ENCODE data around the gene GCAT. TPM values are rescaled to one million over a fixed set of nuclear protein-coding genes. Genes with fewer than 3 reads are reported as not detected.

GCAT gene
- total RNA-seq, 2 experiments from 2014 or later = 13.2 to 14.1 TPM

GRCh38 chr22:37806409-37807333 is 1.1 kb upstream of the GCAT start:
- H3K9me3 Mint-ChIP-seq = no peaks in the 10 kb centered on the region
- H3K27me3 Mint-ChIP-seq = peaks cover 44% of the 10 kb centered on the region
- ChIA-PET CTCF (interaction anchor here (0.9 to 4.3 kb wide), 4 partner anchors 10 to 200 kb away, joined by 3 to 49 read pairs (median 6); no protein-coding TSS in a partner anchor), POLR2A (interaction anchor here (0.9 to 2.5 kb wide), 6 partner anchors 12 to 198 kb away, joined by 3 to 11 read pairs (median 4); partner anchors contain the start of genes ANKRD54, GALR3 and GGA1)
- peak overlapping the region; percentile 48 for H3K27ac Mint-ChIP-seq
- H3K4me1 Mint-ChIP-seq = peaks cover 46% of the 10 kb centered on the region
- peak overlapping the region; percentile 78 for H3K4me3 Mint-ChIP-seq
- DNase-seq = no peak
- H3K36me3 Mint-ChIP-seq (ENCODE audit: low read depth) = peaks cover 4% of the 10 kb centered on the region

GRCh38 chr22:37808294-37808657 is 542 bp downstream of the GCAT start:
- Mint-ChIP-seq H3K9me3 (no peaks in the 10 kb centered on the region), H3K36me3 (ENCODE audit: low read depth) (peaks cover 4% of the 10 kb centered on the region), H3K27ac (no peak overlapping the region), H3K27me3 (peaks cover 34% of the 10 kb centered on the region), H3K4me3 (peak overlapping the region; percentile 78), H3K4me1 (peaks cover 37% of the 10 kb centered on the region)
- ChIA-PET CTCF (interaction anchor here (1.0 to 4.3 kb wide), 5 partner anchors 11 to 201 kb away, joined by 3 to 49 read pairs (median 6); partner anchors contain the start of gene NOL12), POLR2A (interaction anchor here (0.7 to 2.6 kb wide), 9 partner anchors 8 to 181 kb away, joined by 3 to 11 read pairs (median 4); partner anchors contain the start of genes ANKRD54 and GALR3)
- no peak for DNase-seq

- Mint-ChIP-seq H3K27ac (no peak overlapping the region), H3K9me3 (no peaks in the 10 kb centered on the region), H3K4me3 (no peak overlapping the region), H3K27me3 (peaks cover 24% of the 10 kb centered on the region), H3K36me3 (ENCODE audit: low read depth) (peaks cover 4% of the 10 kb centered on the region), H3K4me1 (peaks cover 30% of the 10 kb centered on the region)
- ChIA-PET CTCF (interaction anchor here (2.0 to 4.3 kb wide), 2 partner anchors 9 to 54 kb away, joined by 7 to 49 read pairs; no protein-coding TSS in a partner anchor), POLR2A (interaction anchor here (1.1 to 2.6 kb wide), 2 partner anchors 8 to 15 kb away, joined by 3 to 11 read pairs; no protein-coding TSS in a partner anchor)
- DNase-seq = no peak
Measured at GRCh38 chr22:37809672-37810333, 2.1 kb downstream of the GCAT start.

- H3K36me3 Mint-ChIP-seq (ENCODE audit: low read depth) = no peaks in the 10 kb centered on the region
- peaks cover 8% of the 10 kb centered on the region for H3K27me3 Mint-ChIP-seq
- ChIA-PET CTCF (no interaction called here), POLR2A (no interaction called here)
- H3K9me3 Mint-ChIP-seq = no peaks in the 10 kb centered on the region
- H3K27ac Mint-ChIP-seq = no peak overlapping the region
- no peak overlapping the region for H3K4me3 Mint-ChIP-seq
- DNase-seq = no peak
- H3K4me1 Mint-ChIP-seq = peaks cover 15% of the 10 kb centered on the region
Measured at GRCh38 chr22:37811867-37812266, 4.1 kb downstream of the GCAT start.

- H3K4me3 Mint-ChIP-seq = no peak overlapping the region
- ChIA-PET CTCF (no interaction called here), POLR2A (no interaction called here)
- peaks cover 2% of the 10 kb centered on the region for H3K27me3 Mint-ChIP-seq
- H3K9me3 Mint-ChIP-seq = no peaks in the 10 kb centered on the region
- peaks cover 12% of the 10 kb centered on the region for H3K4me1 Mint-ChIP-seq
- peaks cover 4% of the 10 kb centered on the region for H3K36me3 Mint-ChIP-seq (ENCODE audit: low read depth)
- no peak for DNase-seq
- H3K27ac Mint-ChIP-seq = no peak overlapping the region
Measured at GRCh38 chr22:37812869-37813678, 5.3 kb downstream of the GCAT start.

GRCh38 chr22:37815593-37815992 is 7.9 kb downstream of the GCAT start:
- peaks cover 15% of the 10 kb centered on the region for H3K27me3 Mint-ChIP-seq
- no peak for DNase-seq
- ChIA-PET CTCF (interaction anchor here (6.4 kb wide), 1 partner anchor 45 kb away, joined by 141 read pairs; no protein-coding TSS in a partner anchor), POLR2A (no interaction called here)
- H3K9me3 Mint-ChIP-seq = no peaks in the 10 kb centered on the region
- H3K4me1 Mint-ChIP-seq = peaks cover 12% of the 10 kb centered on the region
- H3K27ac Mint-ChIP-seq = no peak overlapping the region
- peaks cover 4% of the 10 kb centered on the region for H3K36me3 Mint-ChIP-seq (ENCODE audit: low read depth)
- H3K4me3 Mint-ChIP-seq = no peak overlapping the region

- ChIA-PET CTCF (interaction anchor here (1.0 to 6.4 kb wide), 12 partner anchors 8 to 176 kb away, joined by 3 to 141 read pairs (median 6); partner anchors contain the start of genes ANKRD54, C22orf23, EIF3L and GCAT), POLR2A (interaction anchor here (1.2 to 1.6 kb wide), 3 partner anchors 7 to 12 kb away, joined by 3 to 5 read pairs (median 4); a partner anchor contains a TSS)
- Mint-ChIP-seq H3K9me3 (no peaks in the 10 kb centered on the region), H3K27me3 (peaks cover 17% of the 10 kb centered on the region), H3K36me3 (ENCODE audit: low read depth) (peaks cover 4% of the 10 kb centered on the region), H3K27ac (no peak overlapping the region), H3K4me3 (no peak overlapping the region), H3K4me1 (peaks cover 12% of the 10 kb centered on the region)
- DNase-seq = no peak
Measured at GRCh38 chr22:37816543-37817180, 8.9 kb downstream of the GCAT start.

GRCh38 chr22:37817705-37818408 is 10.1 kb downstream of the GCAT start:
- CTCF ChIA-PET = interaction anchor here (0.7 to 6.4 kb wide), 19 partner anchors 8 to 478 kb away, joined by 3 to 141 read pairs (median 6); partner anchors contain the start of genes ANKRD54, C22orf23, EIF3L and GCAT
- POLR2A ChIA-PET = interaction anchor here (0.8 to 2.0 kb wide), 6 partner anchors 8 to 45 kb away, joined by 3 to 11 read pairs (median 3); partner anchors contain the start of genes EIF3L and GCAT
- H3K4me3 Mint-ChIP-seq = no peak overlapping the region
- H3K36me3 Mint-ChIP-seq (ENCODE audit: low read depth) = peaks cover 4% of the 10 kb centered on the region
- peaks cover 12% of the 10 kb centered on the region for H3K4me1 Mint-ChIP-seq
- H3K9me3 Mint-ChIP-seq = no peaks in the 10 kb centered on the region
- DNase-seq = peak; percentile 84
- H3K27me3 Mint-ChIP-seq = peaks cover 25% of the 10 kb centered on the region
- H3K27ac Mint-ChIP-seq = no peak overlapping the region

GRCh38 chr22:37818409-37819104 is 10.8 kb downstream of the GCAT start:
- peaks cover 4% of the 10 kb centered on the region for H3K36me3 Mint-ChIP-seq (ENCODE audit: low read depth)

GRCh38 chr22:37819105-37819433 is 11.3 kb downstream of the GCAT start:
- POLR2A ChIA-PET = interaction anchor here (0.8 to 2.0 kb wide), 4 partner anchors 8 to 25 kb away, joined by 3 to 11 read pairs (median 4); partner anchors contain the start of genes ANKRD54 and GCAT
- Mint-ChIP-seq H3K9me3 (no peaks in the 10 kb centered on the region), H3K4me3 (peak overlapping the region; percentile 6), H3K27me3 (peaks cover 26% of the 10 kb centered on the region), H3K4me1 (peaks cover 12% of the 10 kb centered on the region), H3K36me3 (ENCODE audit: low read depth) (peaks cover 4% of the 10 kb centered on the region), H3K27ac (no peak overlapping the region)
- CTCF ChIA-PET = interaction anchor here (0.6 to 6.4 kb wide), 14 partner anchors 10 to 156 kb away, joined by 3 to 141 read pairs (median 6); partner anchors contain the start of genes ANKRD54, C22orf23, GCAT and POLR2F
- DNase-seq = no peak

More at GRCh38 chr22:37818409-37819104, 10.8 kb downstream of the GCAT start:
- peaks cover 26% of the 10 kb centered on the region for H3K27me3 Mint-ChIP-seq
- DNase-seq = peak; percentile 76
- H3K27ac Mint-ChIP-seq = no peak overlapping the region
- ChIA-PET POLR2A (interaction anchor here (0.8 to 2.0 kb wide), 7 partner anchors 8 to 45 kb away, joined by 3 to 11 read pairs (median 3); partner anchors contain the start of genes ANKRD54, EIF3L and GCAT), CTCF (interaction anchor here (0.6 to 6.4 kb wide), 19 partner anchors 10 to 214 kb away, joined by 3 to 141 read pairs (median 5); partner anchors contain the start of genes ANKRD54, C22orf23, GCAT and POLR2F)
- no peaks in the 10 kb centered on the region for H3K9me3 Mint-ChIP-seq
- peak overlapping the region; percentile 39 for H3K4me3 Mint-ChIP-seq
- peaks cover 12% of the 10 kb centered on the region for H3K4me1 Mint-ChIP-seq

All from activated CD4-positive, alpha-beta memory T cell treated with anti-CD3 and anti-CD28 coated beads, Interleukin-2, amount 10 ng/mL, durations not matched to agents 7 days and 5 days (primary cell).